Measurements from ENCODE around the gene CAMTA1.

The CAMTA1 gene

GRCh38 chr1:7250176-7250575 is 464.9 kb downstream of the CAMTA1 start:
- DNase-seq (ENCODE audit: low read depth): no peak
- H3K4me3 ChIP-seq (ENCODE audit: low read depth, low read length): no peak overlapping the region

GRCh38 chr1:7250597-7251453 is 465.6 kb downstream of the CAMTA1 start:
- TF ChIP-seq CTCF (IDR thresholded peaks at IDR 0.05; ENCODE audit: low read depth, low read length, missing control alignments): no peak
- H3K4me3 ChIP-seq (ENCODE audit: low read depth, low read length): no peak overlapping the region
- no peak for DNase-seq (ENCODE audit: low read depth)

More at GRCh38 chr1:7250176-7250575, 464.9 kb downstream of the CAMTA1 start:
- no peak for TF ChIP-seq CTCF (IDR thresholded peaks at IDR 0.05; ENCODE audit: low read depth, low read length, missing control alignments)

GRCh38 chr1:7251454-7251800 is 466.2 kb downstream of the CAMTA1 start:
- DNase-seq (ENCODE audit: low read depth): no peak
- no peak overlapping the region for H3K4me3 ChIP-seq (ENCODE audit: low read depth, low read length)
- TF ChIP-seq CTCF (IDR thresholded peaks at IDR 0.05; ENCODE audit: low read depth, low read length, missing control alignments): no peak

- TF ChIP-seq CTCF (IDR thresholded peaks at IDR 0.05; ENCODE audit: low read depth, low read length, missing control alignments): no peak
- DNase-seq (ENCODE audit: low read depth): no peak
Observed at GRCh38 chr1:7252411-7253117, 467.3 kb downstream of the CAMTA1 start.

GRCh38 chr1:7253118-7253480 is 467.8 kb downstream of the CAMTA1 start:
- DNase-seq (ENCODE audit: low read depth): no peak

More at GRCh38 chr1:7252411-7253117, 467.3 kb downstream of the CAMTA1 start:
- H3K4me3 ChIP-seq (ENCODE audit: low read depth, low read length): no peak overlapping the region

GRCh38 chr1:7253988-7254587 is 468.8 kb downstream of the CAMTA1 start:
- TF ChIP-seq CTCF (IDR thresholded peaks at IDR 0.05; ENCODE audit: low read depth, low read length, missing control alignments): no peak
- no peak overlapping the region for H3K4me3 ChIP-seq (ENCODE audit: low read depth, low read length)
- DNase-seq (ENCODE audit: low read depth): no peak

More at GRCh38 chr1:7253118-7253480, 467.8 kb downstream of the CAMTA1 start:
- TF ChIP-seq CTCF (IDR thresholded peaks at IDR 0.05; ENCODE audit: low read depth, low read length, missing control alignments): no peak
- no peak overlapping the region for H3K4me3 ChIP-seq (ENCODE audit: low read depth, low read length)

Measured in GM12864 (cell line).